HL-60 (cell line): Measurements from ENCODE around the gene ATP1A2.

ENCODE experiments used
- DNase-seq, 2 experiments: peaks; one replicate each; pipeline ENCODE4 v3.0.0-alpha.2; 2010 to 2020; ENCODE audit warnings: low read depth in 1 of 2, low spot score in 1 of 2
- H3K27ac ChIP-seq: fragments of 250-450 bp; sonication (Bioruptor Pico); replicated peaks from 2 replicates; pipeline ENCODE4 v1.5.1; 2020; ENCODE audit warnings: mild to moderate bottlenecking, moderate library complexity
- H3K27me3 ChIP-seq: fragments of 250-450 bp; sonication (Bioruptor Pico); 2 replicates; pipeline ENCODE4 v1.5.1; 2021; ENCODE audit warnings: mild to moderate bottlenecking, moderate library complexity; ENCODE audit not compliant: insufficient read depth, poor library complexity, severe bottlenecking
- H3K4me3 ChIP-seq: replicated peaks from 2 replicates; pipeline ENCODE4 v1.5.1; 2011; ENCODE audit warnings: mild to moderate bottlenecking, control low read depth, low read length; ENCODE audit not compliant: insufficient read depth
- GABPA ChIP-seq: IDR thresholded peaks from 2 replicates; pipeline ENCODE4 v1.6.1; 2012; ENCODE audit warnings: low read depth
- POLR2AphosphoS5 ChIP-seq: IDR thresholded peaks from 2 replicates; pipeline ENCODE4 v1.6.1; 2012; ENCODE audit warnings: low read depth
- REST ChIP-seq: IDR thresholded peaks from 2 replicates; pipeline ENCODE4 v1.6.1; 2012; ENCODE audit warnings: low read depth; ENCODE audit not compliant: insufficient replicate concordance
- SPI1 ChIP-seq: IDR thresholded peaks from 2 replicates; pipeline ENCODE4 v1.6.1; 2012; ENCODE audit warnings: low read depth, mild to moderate bottlenecking, borderline replicate concordance
- TF ChIP-seq, protein P1 (sequence below): IDR thresholded peaks from one replicate; pipeline ENCODE4 v1.5.1; 2011; ENCODE audit warnings: low read length, control low read depth, inconsistent platforms; ENCODE audit not compliant: insufficient read depth

The ATP1A2 gene

DNA sequence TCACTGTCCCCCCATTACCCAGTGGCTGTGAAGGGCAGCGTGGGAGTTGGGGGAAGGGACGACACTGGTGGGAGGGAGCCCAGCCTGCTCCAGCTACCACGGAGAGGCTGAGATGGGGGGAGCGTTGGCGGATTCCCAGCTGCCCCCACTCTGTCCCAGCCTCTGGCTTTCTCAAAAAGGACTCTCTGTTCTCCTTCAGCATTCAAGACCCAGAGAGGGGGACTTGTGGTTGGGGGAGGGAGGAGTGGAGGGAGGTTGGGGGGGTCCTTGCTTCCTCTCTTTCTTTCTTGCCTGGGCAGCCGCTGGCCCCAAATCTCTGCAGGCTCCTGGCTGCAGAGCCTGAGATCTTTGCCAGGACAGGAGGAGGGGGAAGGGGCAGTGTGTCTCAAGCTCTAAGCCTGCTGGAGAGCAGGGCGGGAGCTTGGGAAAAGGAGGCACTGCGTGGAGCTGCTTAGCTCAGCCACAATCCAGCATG, 2.2 kb downstream of the ATP1A2 start:
- TF ChIP-seq, protein P1, sequence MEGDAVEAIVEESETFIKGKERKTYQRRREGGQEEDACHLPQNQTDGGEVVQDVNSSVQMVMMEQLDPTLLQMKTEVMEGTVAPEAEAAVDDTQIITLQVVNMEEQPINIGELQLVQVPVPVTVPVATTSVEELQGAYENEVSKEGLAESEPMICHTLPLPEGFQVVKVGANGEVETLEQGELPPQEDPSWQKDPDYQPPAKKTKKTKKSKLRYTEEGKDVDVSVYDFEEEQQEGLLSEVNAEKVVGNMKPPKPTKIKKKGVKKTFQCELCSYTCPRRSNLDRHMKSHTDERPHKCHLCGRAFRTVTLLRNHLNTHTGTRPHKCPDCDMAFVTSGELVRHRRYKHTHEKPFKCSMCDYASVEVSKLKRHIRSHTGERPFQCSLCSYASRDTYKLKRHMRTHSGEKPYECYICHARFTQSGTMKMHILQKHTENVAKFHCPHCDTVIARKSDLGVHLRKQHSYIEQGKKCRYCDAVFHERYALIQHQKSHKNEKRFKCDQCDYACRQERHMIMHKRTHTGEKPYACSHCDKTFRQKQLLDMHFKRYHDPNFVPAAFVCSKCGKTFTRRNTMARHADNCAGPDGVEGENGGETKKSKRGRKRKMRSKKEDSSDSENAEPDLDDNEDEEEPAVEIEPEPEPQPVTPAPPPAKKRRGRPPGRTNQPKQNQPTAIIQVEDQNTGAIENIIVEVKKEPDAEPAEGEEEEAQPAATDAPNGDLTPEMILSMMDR, result no peak
- TF ChIP-seq SPI1, result no peak
- TF ChIP-seq POLR2AphosphoS5, result no peak
- H3K4me3 ChIP-seq, result no peak overlapping the region
- no peaks in the 10 kb centered on the region for H3K27me3 ChIP-seq
- DNase-seq, result no peak
- H3K27ac ChIP-seq, result no peak overlapping the region

GRCh38 chr1:160118928-160119327, 3.4 kb downstream of the ATP1A2 start:
- TF ChIP-seq, protein P1, result no peak
- no peak for TF ChIP-seq REST
- TF ChIP-seq SPI1, result no peak
- TF ChIP-seq POLR2AphosphoS5, result no peak
- TF ChIP-seq GABPA, result no peak
- Histone ChIP-seq H3K27ac (no peak overlapping the region), H3K27me3 (no peaks in the 10 kb centered on the region), H3K4me3 (no peak overlapping the region)
- no peak for DNase-seq

GRCh38 chr1:160120797-160121196, 5.2 kb downstream of the ATP1A2 start:
- DNase-seq, result no peak
- H3K27me3 ChIP-seq, result no peaks in the 10 kb centered on the region

More at GRCh38 chr1:160120797-160121196, 5.2 kb downstream of the ATP1A2 start:
- no peak overlapping the region for H3K27ac ChIP-seq
- no peak for TF ChIP-seq REST
- TF ChIP-seq SPI1, result no peak
- TF ChIP-seq, protein P1, result no peak
- no peak for TF ChIP-seq POLR2AphosphoS5
- no peak for TF ChIP-seq GABPA
- no peak overlapping the region for H3K4me3 ChIP-seq
